ENCODE data around the gene KLHDC4. TPM values are rescaled to one million over a fixed set of nuclear protein-coding genes. Genes with fewer than 3 reads are reported as not detected.
A peak's percentile ranks its signal among the peaks of the same experiment; 100 is the strongest.

Gene KLHDC4
- total RNA-seq, 1 experiment from 2014 or later = 76.2 TPM

DNA sequence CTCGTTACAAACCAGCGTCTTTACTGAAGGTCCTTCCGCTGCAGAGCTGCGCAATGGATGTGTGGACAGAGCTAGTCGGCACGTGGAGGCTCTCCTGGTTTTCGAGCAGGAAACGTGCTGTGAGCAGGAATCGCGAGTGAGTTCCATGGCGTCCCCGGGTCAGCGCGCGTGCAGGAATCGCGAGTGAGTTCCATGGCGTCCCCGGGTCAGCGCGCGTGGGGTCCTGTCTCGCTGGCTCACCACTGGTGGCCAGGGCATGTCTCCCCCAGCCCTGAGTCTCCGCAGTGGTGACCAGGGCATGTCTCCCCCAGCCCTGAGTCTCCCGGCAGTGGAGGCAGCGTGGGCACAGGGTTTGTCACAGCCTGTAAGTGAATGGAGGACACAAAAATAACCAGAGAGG lies 62.7 kb downstream of the KLHDC4 start:
- H2BK20ac ChIP-seq (ENCODE audit: low read depth, low read length, poor library complexity, severe bottlenecking) = no peak overlapping the region
- H4K20me1 ChIP-seq (ENCODE audit: control insufficient read depth, insufficient read depth, insufficient read length) = no peaks in the 10 kb centered on the region
- no peaks in the 10 kb centered on the region for H3K4me1 ChIP-seq (ENCODE audit: insufficient read depth, low read length)
- DNase-seq = no peak
- Mint-ChIP-seq H3K4me3 (no peak overlapping the region), H3K36me3 (ENCODE audit: insufficient read depth in 1 of 3, low read depth in 3 of 3) (peaks cover 11 to 65% (median 49%) of the 10 kb centered on the region in 3 experiments; a peak in 6 of 7 replicates), H3K27ac (peak overlapping the region in 1 of 3 experiments; percentile 49; a peak in 1 of 7 replicates), H3K9me3 (no peaks in the 10 kb centered on the region), H3K4me1 (peaks cover 6 to 20% of the 10 kb centered on the region in 2 experiments), H3K27me3 (ENCODE audit: low read depth) (no peaks in the 10 kb centered on the region)
- H4K91ac ChIP-seq (ENCODE audit: insufficient read length, low read depth, low read length) = no peak overlapping the region
- no peak overlapping the region for H2BK5ac ChIP-seq (ENCODE audit: insufficient read length, low read length)
- no peak overlapping the region for H2BK120ac ChIP-seq (ENCODE audit: low read depth, low read length, poor library complexity, severe bottlenecking)
- no peak overlapping the region for H2BK15ac ChIP-seq (ENCODE audit: low read depth, low read length)
- H3K4ac ChIP-seq (ENCODE audit: low read depth, low read length) = no peak overlapping the region
- H3K23me2 ChIP-seq (ENCODE audit: insufficient read length, low read depth, low read length, poor library complexity, severe bottlenecking) = no peaks in the 10 kb centered on the region
- no peak overlapping the region for H2BK12ac ChIP-seq (ENCODE audit: insufficient read length, low read depth, low read length)
- H3K23ac ChIP-seq (ENCODE audit: insufficient read length, low read depth, low read length) = no peak overlapping the region
- no peak overlapping the region for H3K4me2 ChIP-seq (ENCODE audit: insufficient read depth, insufficient read length, low read length)
- H4K5ac ChIP-seq (ENCODE audit: insufficient read length, low read depth, low read length) = no peak overlapping the region
- no peaks in the 10 kb centered on the region for H3K79me1 ChIP-seq (ENCODE audit: insufficient read depth, low read depth, low read length, poor library complexity, severe bottlenecking)
- H3K79me2 ChIP-seq (ENCODE audit: insufficient read depth, low read length) = no peaks in the 10 kb centered on the region
- no peak overlapping the region for H3K14ac ChIP-seq (ENCODE audit: insufficient read depth, low read length)
- no peak overlapping the region for H3K18ac ChIP-seq (ENCODE audit: insufficient read length, low read depth, low read length)
- WGBS (ENCODE audit: extremely low coverage, insufficient read length, low lambda C conversion rate) = no CpG with 5 or more reads among the region's 26 CpGs
- no peaks in the 10 kb centered on the region for H3K27me3 ChIP-seq (ENCODE audit: insufficient read depth, low read length)
- no peak overlapping the region for H4K8ac ChIP-seq (replicated peaks; ENCODE audit: insufficient read length, low read depth, low read length)
- H3K9ac ChIP-seq (ENCODE audit: extremely low read depth, insufficient read length, low read length) = no peak overlapping the region
- H3T11ph ChIP-seq (ENCODE audit: low read length) = no peak overlapping the region
- TF ChIP-seq, protein P1, sequence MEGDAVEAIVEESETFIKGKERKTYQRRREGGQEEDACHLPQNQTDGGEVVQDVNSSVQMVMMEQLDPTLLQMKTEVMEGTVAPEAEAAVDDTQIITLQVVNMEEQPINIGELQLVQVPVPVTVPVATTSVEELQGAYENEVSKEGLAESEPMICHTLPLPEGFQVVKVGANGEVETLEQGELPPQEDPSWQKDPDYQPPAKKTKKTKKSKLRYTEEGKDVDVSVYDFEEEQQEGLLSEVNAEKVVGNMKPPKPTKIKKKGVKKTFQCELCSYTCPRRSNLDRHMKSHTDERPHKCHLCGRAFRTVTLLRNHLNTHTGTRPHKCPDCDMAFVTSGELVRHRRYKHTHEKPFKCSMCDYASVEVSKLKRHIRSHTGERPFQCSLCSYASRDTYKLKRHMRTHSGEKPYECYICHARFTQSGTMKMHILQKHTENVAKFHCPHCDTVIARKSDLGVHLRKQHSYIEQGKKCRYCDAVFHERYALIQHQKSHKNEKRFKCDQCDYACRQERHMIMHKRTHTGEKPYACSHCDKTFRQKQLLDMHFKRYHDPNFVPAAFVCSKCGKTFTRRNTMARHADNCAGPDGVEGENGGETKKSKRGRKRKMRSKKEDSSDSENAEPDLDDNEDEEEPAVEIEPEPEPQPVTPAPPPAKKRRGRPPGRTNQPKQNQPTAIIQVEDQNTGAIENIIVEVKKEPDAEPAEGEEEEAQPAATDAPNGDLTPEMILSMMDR (conservative IDR thresholded peaks at IDR 0.05) = no peak
- no peak overlapping the region for H2AFZ ChIP-seq (ENCODE audit: low read length)
- no peak overlapping the region for H3K27ac ChIP-seq (ENCODE audit: insufficient read length, low read depth, low read length)
- no peak overlapping the region for H3K56ac ChIP-seq (ENCODE audit: insufficient read length, low read depth, low read length)
- no peak overlapping the region for H2AK5ac ChIP-seq (ENCODE audit: insufficient read length, low read length)
- no peaks in the 10 kb centered on the region for H3K9me3 ChIP-seq (ENCODE audit: control insufficient read depth, low read depth, low read length)

Data from H9 (cell line).